ENCODE measurements around the gene ZFP36L1. TPM values are rescaled to one million over a fixed set of nuclear protein-coding genes. Genes with fewer than 3 reads are reported as not detected.

ZFP36L1 gene, protein sequence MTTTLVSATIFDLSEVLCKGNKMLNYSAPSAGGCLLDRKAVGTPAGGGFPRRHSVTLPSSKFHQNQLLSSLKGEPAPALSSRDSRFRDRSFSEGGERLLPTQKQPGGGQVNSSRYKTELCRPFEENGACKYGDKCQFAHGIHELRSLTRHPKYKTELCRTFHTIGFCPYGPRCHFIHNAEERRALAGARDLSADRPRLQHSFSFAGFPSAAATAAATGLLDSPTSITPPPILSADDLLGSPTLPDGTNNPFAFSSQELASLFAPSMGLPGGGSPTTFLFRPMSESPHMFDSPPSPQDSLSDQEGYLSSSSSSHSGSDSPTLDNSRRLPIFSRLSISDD
- total RNA-seq (ENCODE audit: low replicate concordance), result 8.9 and 27.1 TPM in 2 replicates

DNA sequence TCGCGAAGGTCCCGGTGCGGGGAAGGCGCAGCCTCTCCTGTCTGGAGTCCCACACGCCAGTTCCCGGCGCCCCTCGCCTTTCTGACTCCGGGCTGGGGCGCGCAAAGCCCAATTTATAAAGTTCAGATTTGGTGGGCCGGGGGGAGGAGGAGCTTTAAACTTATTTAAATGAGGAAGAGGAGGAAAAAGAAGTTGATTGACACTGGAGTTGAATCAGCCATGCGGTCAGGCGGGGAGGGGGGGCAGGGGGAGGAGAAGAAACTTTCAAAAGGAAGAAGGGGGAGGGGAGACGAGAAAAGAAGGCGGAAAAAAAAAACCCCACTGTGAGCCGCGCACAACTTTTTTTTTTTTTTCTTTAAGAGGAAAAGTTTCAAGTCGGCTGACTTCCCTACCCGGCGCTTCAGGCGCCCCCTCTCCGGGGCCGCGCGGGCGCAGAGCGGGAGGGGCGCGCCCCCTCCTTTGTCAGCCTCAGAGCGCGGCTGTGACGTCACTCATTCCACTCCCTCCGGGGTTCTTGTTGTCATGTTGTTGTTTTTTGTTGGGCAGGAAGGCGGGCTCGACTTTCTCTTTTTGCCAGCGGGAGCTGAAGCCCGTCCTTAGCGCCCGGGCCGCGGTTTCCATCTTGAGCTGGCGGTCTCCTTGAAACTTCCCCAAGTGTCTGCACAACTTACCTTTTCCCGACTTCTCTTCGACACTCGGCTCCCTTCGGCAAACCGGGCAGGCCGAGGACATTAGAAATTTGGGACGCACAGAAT, at the start of gene ZFP36L1:
TSS of gene ZFP36L1 (minus strand) at position 89 of the 755 bp plus-strand sequence. CDS start 129 bp downstream, outside the sequence.

Other genes with a start within 250 kb of the ZFP36L1 start
- 178 and 524 TPM in 2 replicates for gene ACTN1, start 186.2 kb upstream of the ZFP36L1 start, total RNA-seq (ENCODE audit: low replicate concordance)